ENCODE measurements around the gene PDSS2. TPM values are rescaled to one million over a fixed set of nuclear protein-coding genes. Genes with fewer than 3 reads are reported as not detected.
"Not testable (repeated sequence)": the region's sequence is repeated elsewhere in the genome, so short reads cannot be mapped to it uniquely, and the experiment has no call there.

Gene PDSS2
- total RNA-seq, 2 donors from 2014 or later, result 6.2 to 10.9 TPM

GRCh38 chr6:107488174-107488874 is 29.0 kb upstream of the PDSS2 start:
- Histone ChIP-seq H3K36me3 (replicated peaks in 1 of 2; ENCODE audit: insufficient read depth in 1 of 2, low read depth in 2 of 2) (no peaks in the 10 kb centered on the region), H3K4me1 (peaks cover 23% of the 10 kb centered on the region), H3K9me3 (no peaks in the 10 kb centered on the region), H3K4me3 (no peak overlapping the region), H3K27ac (no peak overlapping the region), H3K27me3 (no peaks in the 10 kb centered on the region)
- no peak for TF ChIP-seq CTCF (IDR thresholded peaks at IDR 0.05)
- no peak for TF ChIP-seq POLR2A (IDR thresholded peaks at IDR 0.05)
- 36 to 48% methylated on average over 26 to 27 of the region's 27 CpGs for WGBS, 2 donors
- no peak for ATAC-seq
- DNase-seq, result no peak
- intact Hi-C loops (cut with DNase I), result no loop called here

- no peak for DNase-seq
- 82 to 88% methylated on average over 4 of the region's 4 CpGs for WGBS, 2 donors
- Histone ChIP-seq H3K9me3 (no peaks in the 10 kb centered on the region), H3K36me3 (replicated peaks in 1 of 2; ENCODE audit: insufficient read depth in 1 of 2, low read depth in 2 of 2) (no peaks in the 10 kb centered on the region), H3K27me3 (no peaks in the 10 kb centered on the region), H3K4me1 (peaks cover 11% of the 10 kb centered on the region), H3K27ac (no peak overlapping the region), H3K4me3 (no peak overlapping the region)
- no peak for ATAC-seq
- TF ChIP-seq CTCF (IDR thresholded peaks at IDR 0.05) (no peak), POLR2A (IDR thresholded peaks at IDR 0.05) (no peak)
- intact Hi-C loops (cut with DNase I), result no loop called here
Observed at GRCh38 chr6:107485157-107485556, 25.8 kb upstream of the PDSS2 start.

GRCh38 chr6:107479089-107479690 is 19.8 kb upstream of the PDSS2 start:
- TF ChIP-seq CTCF (IDR thresholded peaks at IDR 0.05), result no peak
- no peak for TF ChIP-seq POLR2A (IDR thresholded peaks at IDR 0.05)
- H3K4me1 ChIP-seq, result no peaks in the 10 kb centered on the region
- 72 to 73% methylated on average over 4 of the region's 4 CpGs for WGBS, 2 donors
- H3K27me3 ChIP-seq, result no peaks in the 10 kb centered on the region
- H3K9me3 ChIP-seq, result no peaks in the 10 kb centered on the region
- intact Hi-C loops (cut with DNase I), result no loop called here
- DNase-seq, result no peak
- H3K27ac ChIP-seq, result no peak overlapping the region
- ATAC-seq, result no peak
- H3K36me3 ChIP-seq (replicated peaks in 1 of 2; ENCODE audit: insufficient read depth in 1 of 2, low read depth in 2 of 2), result no peaks in the 10 kb centered on the region
- no peak overlapping the region for H3K4me3 ChIP-seq

GRCh38 chr6:107475826-107476225 is 16.5 kb upstream of the PDSS2 start:
- intact Hi-C loops (cut with DNase I); ATAC-seq; H3K27me3 ChIP-seq; DNase-seq; H3K4me3 ChIP-seq; H3K27ac ChIP-seq; H3K4me1 ChIP-seq; H3K36me3 ChIP-seq (replicated peaks in 1 of 2; ENCODE audit: insufficient read depth in 1 of 2, low read depth in 2 of 2); H3K9me3 ChIP-seq: not testable (repeated sequence)
- WGBS, 2 donors, result 75 to 84% methylated on average over 3 of the region's 3 CpGs

GRCh38 chr6:107475360-107475759 is 16.0 kb upstream of the PDSS2 start:
- intact Hi-C loops (cut with DNase I); H3K4me3 ChIP-seq; ATAC-seq; H3K27ac ChIP-seq; H3K27me3 ChIP-seq; H3K4me1 ChIP-seq; DNase-seq; H3K36me3 ChIP-seq (replicated peaks in 1 of 2; ENCODE audit: insufficient read depth in 1 of 2, low read depth in 2 of 2); H3K9me3 ChIP-seq: not testable (repeated sequence)
- WGBS, 2 donors, result 83 to 85% methylated on average over 3 of the region's 3 CpGs

- DNase-seq (no peak), ATAC-seq (no peak)
- Histone ChIP-seq H3K36me3 (replicated peaks in 1 of 2; ENCODE audit: insufficient read depth in 1 of 2, low read depth in 2 of 2) (no peaks in the 10 kb centered on the region), H3K4me1 (no peaks in the 10 kb centered on the region), H3K4me3 (no peak overlapping the region), H3K27me3 (no peaks in the 10 kb centered on the region), H3K9me3 (no peaks in the 10 kb centered on the region), H3K27ac (no peak overlapping the region)
- intact Hi-C loops (cut with DNase I), result no loop called here
- 10 to 21% methylated on average over 5 of the region's 5 CpGs for whole genome bisulfite sequencing, 2 donors
- no peak for TF ChIP-seq POLR2A (IDR thresholded peaks at IDR 0.05)
- no peak for TF ChIP-seq CTCF (IDR thresholded peaks at IDR 0.05)
Observed at GRCh38 chr6:107473660-107474059, 14.3 kb upstream of the PDSS2 start.

Data from body of pancreas (tissue), 4 donors.